Activated T-helper 17 cell treated with anti-CD3 and anti-CD28 coated beads, Interleukin-2, amount 50 U/mL, for 72 hours (primary cell): ENCODE results near the gene KCNJ1. TPM values are rescaled to one million over a fixed set of nuclear protein-coding genes. Genes with fewer than 3 reads are reported as not detected.

Experiments used
- ATAC-seq: fragments of 150-1000 bp; cut with Tn5 transposase; replicated peaks from 2 replicates; pipeline ENCODE4 v1.10.0; 2021; ENCODE audit warnings: mild to moderate bottlenecking, moderate library complexity
- H3K27ac Mint-ChIP-seq: one replicate; pipeline ENCODE4 v1.8.0; 2022; ENCODE audit warnings: mixed read lengths
- H3K27me3 Mint-ChIP-seq: one replicate; pipeline ENCODE4 v1.8.0; 2022; ENCODE audit warnings: mixed read lengths
- H3K36me3 Mint-ChIP-seq: one replicate; pipeline ENCODE4 v1.8.0; 2022; ENCODE audit warnings: low read depth, mild to moderate bottlenecking, mixed read lengths
- H3K4me1 Mint-ChIP-seq: one replicate; pipeline ENCODE4 v1.8.0; 2022; ENCODE audit warnings: mixed read lengths
- H3K4me3 Mint-ChIP-seq: one replicate; pipeline ENCODE4 v1.8.0; 2022; ENCODE audit warnings: mild to moderate bottlenecking, mixed read lengths
- H3K9me3 Mint-ChIP-seq: one replicate; pipeline ENCODE4 v1.8.0; 2022; ENCODE audit warnings: mixed read lengths
- total RNA-seq, 2 donors: library from RNA; stranded (reverse); gene quantifications; one replicate each; pipeline ENCODE4 v1.2.3, GENCODE V29; 2022

KCNJ1 gene
- total RNA-seq, 2 donors from 2014 or later: not detected

DNA sequence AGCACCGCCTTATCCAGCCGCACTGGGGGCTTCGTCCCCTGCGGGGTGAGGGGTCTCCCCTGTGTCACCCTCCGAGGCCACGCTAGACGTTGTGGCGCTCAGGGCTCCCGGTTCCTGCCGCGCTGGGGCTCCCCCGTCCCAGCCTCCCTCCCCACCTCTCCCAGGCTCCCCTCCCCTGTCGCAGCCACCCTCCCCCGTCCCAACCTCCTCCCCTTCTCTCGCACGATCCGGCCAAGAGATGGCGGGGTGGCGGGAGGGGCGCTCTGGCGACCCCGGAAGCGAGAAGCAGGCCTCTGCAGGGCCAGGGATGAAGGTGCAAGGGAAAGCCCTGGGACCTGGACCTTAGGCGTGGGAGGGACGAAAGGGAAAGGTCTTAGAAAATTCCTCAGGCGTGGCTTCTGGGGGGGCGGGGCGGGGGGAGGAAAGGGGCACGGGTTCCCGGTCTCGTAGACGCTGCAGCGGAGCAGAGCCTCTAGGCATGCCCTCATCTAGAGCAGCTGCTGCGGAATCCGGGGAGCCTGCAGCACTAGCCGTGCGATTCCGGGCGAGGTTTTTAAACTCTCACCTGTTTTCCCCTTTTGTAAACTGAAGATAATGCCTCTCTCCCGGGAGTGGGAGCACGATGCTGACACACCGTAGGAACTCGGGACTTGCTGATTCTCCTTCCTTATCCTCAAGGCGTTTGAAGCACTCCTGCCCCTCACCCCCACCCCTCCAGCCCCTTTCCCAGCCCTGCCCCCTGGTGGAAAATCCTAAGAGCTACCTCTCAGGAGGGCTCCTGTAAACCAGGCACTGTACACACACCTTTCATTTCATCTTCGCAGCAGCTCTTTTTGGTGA lies 38.5 kb upstream of the KCNJ1 start:
- H3K27me3 Mint-ChIP-seq: peaks cover 6% of the 10 kb centered on the region
- peak overlapping the region; percentile 15 for H3K27ac Mint-ChIP-seq
- peaks cover 5% of the 10 kb centered on the region for H3K4me1 Mint-ChIP-seq
- H3K36me3 Mint-ChIP-seq: no peaks in the 10 kb centered on the region
- no peaks in the 10 kb centered on the region for H3K9me3 Mint-ChIP-seq
- H3K4me3 Mint-ChIP-seq: peak overlapping the region; percentile 78
- peak; percentile 65 for ATAC-seq

GRCh38 chr11:128904656-128905344 lies 37.7 kb upstream of the KCNJ1 start:
- Mint-ChIP-seq H3K27me3 (peaks cover 6% of the 10 kb centered on the region), H3K27ac (no peak overlapping the region), H3K9me3 (no peaks in the 10 kb centered on the region), H3K4me1 (peaks cover 5% of the 10 kb centered on the region), H3K4me3 (peak overlapping the region; percentile 78), H3K36me3 (no peaks in the 10 kb centered on the region)
- ATAC-seq: peak; percentile 21

GRCh38 chr11:128904303-128904655 lies 37.2 kb upstream of the KCNJ1 start:
- ATAC-seq: no peak
- Mint-ChIP-seq H3K27me3 (peaks cover 6% of the 10 kb centered on the region), H3K27ac (no peak overlapping the region), H3K4me3 (peak overlapping the region; percentile 78), H3K36me3 (no peaks in the 10 kb centered on the region), H3K4me1 (peaks cover 5% of the 10 kb centered on the region), H3K9me3 (no peaks in the 10 kb centered on the region)

GRCh38 chr11:128903248-128904061 lies 36.4 kb upstream of the KCNJ1 start:
- H3K36me3 Mint-ChIP-seq: no peaks in the 10 kb centered on the region
- H3K27ac Mint-ChIP-seq: no peak overlapping the region
- H3K27me3 Mint-ChIP-seq: peaks cover 6% of the 10 kb centered on the region
- ATAC-seq: no peak
- peak overlapping the region; percentile 78 for H3K4me3 Mint-ChIP-seq
- peaks cover 5% of the 10 kb centered on the region for H3K4me1 Mint-ChIP-seq
- H3K9me3 Mint-ChIP-seq: no peaks in the 10 kb centered on the region

DNA sequence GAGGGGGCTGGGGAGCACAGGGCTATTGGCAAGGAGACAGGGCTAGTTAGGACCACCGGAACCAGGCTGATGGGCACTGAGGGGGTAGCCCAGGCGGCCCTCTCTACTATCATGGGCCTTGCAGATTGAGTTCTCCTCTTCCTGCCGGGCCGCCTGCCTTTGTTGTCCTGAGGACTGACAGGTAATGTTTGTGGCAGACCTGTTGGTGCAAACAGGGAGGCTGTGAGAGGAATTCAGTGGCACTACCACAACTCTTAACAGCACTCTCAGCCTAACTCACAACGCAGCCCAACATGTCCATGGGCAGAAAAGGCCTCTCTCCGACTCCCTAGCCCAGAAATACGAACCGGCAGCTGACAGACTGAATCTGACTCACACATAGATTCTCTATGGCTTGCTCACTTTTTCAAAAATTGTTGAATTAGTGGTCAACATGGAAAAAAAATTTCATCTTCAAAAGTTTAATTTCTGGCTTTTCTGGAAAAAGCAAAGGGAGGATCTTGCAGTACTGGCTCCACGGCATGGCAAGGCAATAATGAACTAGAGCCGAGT lies 35.5 kb upstream of the KCNJ1 start:
- Mint-ChIP-seq H3K4me1 (peaks cover 5% of the 10 kb centered on the region), H3K27ac (no peak overlapping the region), H3K36me3 (no peaks in the 10 kb centered on the region), H3K4me3 (no peak overlapping the region), H3K9me3 (no peaks in the 10 kb centered on the region), H3K27me3 (peaks cover 6% of the 10 kb centered on the region)
- ATAC-seq: no peak

DNA sequence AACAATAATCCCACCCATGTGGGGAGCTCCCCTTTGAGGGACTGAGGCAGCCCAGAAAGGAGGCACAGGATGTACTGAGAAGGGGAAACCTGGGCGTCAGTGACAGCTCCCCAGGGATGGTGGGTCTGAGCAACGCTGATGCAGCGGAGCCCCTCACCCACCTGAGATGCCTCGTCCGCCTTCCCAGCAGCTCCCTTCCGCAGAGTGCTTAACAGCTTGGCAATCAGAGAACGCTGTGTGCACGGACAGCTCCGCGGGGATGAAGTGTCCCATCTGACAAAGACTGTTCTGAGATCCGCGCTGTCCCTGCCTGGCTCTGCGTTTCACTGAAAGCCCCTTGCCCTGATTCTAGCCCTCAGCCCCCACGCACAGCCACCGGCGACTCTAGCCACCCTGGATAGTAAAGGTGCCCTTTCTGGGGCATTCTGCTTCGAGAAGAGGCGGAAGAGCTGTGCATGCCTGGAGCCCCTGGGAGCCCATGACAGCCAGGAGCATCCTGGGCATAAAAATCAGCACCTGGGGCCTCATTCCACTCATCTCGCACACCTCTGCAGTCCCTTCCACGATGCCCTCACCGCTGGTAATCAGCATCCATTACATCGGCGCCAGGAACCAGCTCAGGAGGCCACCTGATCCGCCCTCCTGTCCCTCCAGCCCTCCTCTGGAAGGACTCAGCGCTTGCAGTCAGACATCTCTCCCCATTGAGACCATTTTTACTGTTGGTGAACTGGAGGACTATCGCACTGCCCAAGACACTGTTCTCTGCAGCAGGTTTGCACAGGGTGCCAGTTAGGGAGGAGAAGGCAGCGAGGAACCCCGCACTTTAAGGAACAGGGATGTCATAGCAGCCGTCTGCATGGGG lies 34.8 kb upstream of the KCNJ1 start:
- Mint-ChIP-seq H3K4me1 (peaks cover 5% of the 10 kb centered on the region), H3K4me3 (no peak overlapping the region), H3K27ac (no peak overlapping the region), H3K9me3 (no peaks in the 10 kb centered on the region), H3K36me3 (no peaks in the 10 kb centered on the region), H3K27me3 (peaks cover 6% of the 10 kb centered on the region)
- ATAC-seq: no peak

- Mint-ChIP-seq H3K4me1 (no peaks in the 10 kb centered on the region), H3K36me3 (no peaks in the 10 kb centered on the region), H3K9me3 (no peaks in the 10 kb centered on the region), H3K27ac (no peak overlapping the region), H3K27me3 (peaks cover 6% of the 10 kb centered on the region), H3K4me3 (no peak overlapping the region)
- ATAC-seq: no peak
These were observed 33.4 kb upstream of the KCNJ1 start for GRCh38 chr11:128900468-128900867.

- no peak for ATAC-seq
- H3K4me3 Mint-ChIP-seq: no peak overlapping the region
- no peak overlapping the region for H3K27ac Mint-ChIP-seq
- H3K9me3 Mint-ChIP-seq: no peaks in the 10 kb centered on the region
- no peaks in the 10 kb centered on the region for H3K4me1 Mint-ChIP-seq
- no peaks in the 10 kb centered on the region for H3K36me3 Mint-ChIP-seq
- H3K27me3 Mint-ChIP-seq: peaks cover 4% of the 10 kb centered on the region
These were observed 31.7 kb upstream of the KCNJ1 start for GRCh38 chr11:128898580-128899344.

DNA sequence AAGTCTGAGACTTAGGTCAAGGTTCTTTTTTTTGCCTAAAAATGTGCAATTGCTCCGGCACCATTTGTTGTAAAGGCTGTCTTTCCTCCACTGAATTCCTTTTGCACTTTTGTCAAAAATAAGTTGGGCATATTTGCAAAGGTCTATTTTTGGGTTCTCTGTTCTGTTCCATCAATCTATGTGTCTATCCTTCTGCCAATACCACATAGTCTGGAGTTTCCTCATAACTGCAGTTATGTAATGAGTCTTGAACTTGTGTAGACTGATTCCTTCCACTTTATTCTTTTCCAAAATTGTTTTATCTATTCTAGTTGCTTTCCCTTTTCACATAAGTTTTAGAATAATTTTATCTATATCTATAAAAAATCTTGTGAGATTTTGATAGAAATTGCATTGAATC lies 30.7 kb upstream of the KCNJ1 start:
- H3K4me1 Mint-ChIP-seq: no peaks in the 10 kb centered on the region
- H3K27me3 Mint-ChIP-seq: peaks cover 4% of the 10 kb centered on the region
- H3K36me3 Mint-ChIP-seq: no peaks in the 10 kb centered on the region
- no peaks in the 10 kb centered on the region for H3K9me3 Mint-ChIP-seq
- no peak for ATAC-seq
- no peak overlapping the region for H3K27ac Mint-ChIP-seq
- H3K4me3 Mint-ChIP-seq: no peak overlapping the region

- Mint-ChIP-seq H3K36me3 (no peaks in the 10 kb centered on the region), H3K27ac (no peak overlapping the region), H3K4me1 (no peaks in the 10 kb centered on the region), H3K9me3 (no peaks in the 10 kb centered on the region), H3K27me3 (peaks cover 14% of the 10 kb centered on the region), H3K4me3 (no peak overlapping the region)
- no peak for ATAC-seq
These were observed 29.3 kb upstream of the KCNJ1 start for GRCh38 chr11:128896356-128896755.

GRCh38 chr11:128895526-128895925 lies 28.4 kb upstream of the KCNJ1 start:
- Mint-ChIP-seq H3K27me3 (peaks cover 20% of the 10 kb centered on the region), H3K4me1 (no peaks in the 10 kb centered on the region), H3K4me3 (no peak overlapping the region), H3K36me3 (no peaks in the 10 kb centered on the region), H3K27ac (no peak overlapping the region), H3K9me3 (no peaks in the 10 kb centered on the region)
- ATAC-seq: no peak

GRCh38 chr11:128894685-128895084 lies 27.6 kb upstream of the KCNJ1 start:
- Mint-ChIP-seq H3K27ac (no peak overlapping the region), H3K27me3 (peaks cover 20% of the 10 kb centered on the region), H3K4me3 (no peak overlapping the region), H3K4me1 (no peaks in the 10 kb centered on the region), H3K36me3 (no peaks in the 10 kb centered on the region), H3K9me3 (no peaks in the 10 kb centered on the region)
- no peak for ATAC-seq

- Mint-ChIP-seq H3K36me3 (no peaks in the 10 kb centered on the region), H3K27me3 (peaks cover 24% of the 10 kb centered on the region), H3K9me3 (no peaks in the 10 kb centered on the region), H3K4me1 (no peaks in the 10 kb centered on the region), H3K4me3 (no peak overlapping the region), H3K27ac (no peak overlapping the region)
- ATAC-seq: no peak
These were observed 27.2 kb upstream of the KCNJ1 start for GRCh38 chr11:128894286-128894681.
